ENCODE results near the gene MYH6.

MYH6 gene

DNA sequence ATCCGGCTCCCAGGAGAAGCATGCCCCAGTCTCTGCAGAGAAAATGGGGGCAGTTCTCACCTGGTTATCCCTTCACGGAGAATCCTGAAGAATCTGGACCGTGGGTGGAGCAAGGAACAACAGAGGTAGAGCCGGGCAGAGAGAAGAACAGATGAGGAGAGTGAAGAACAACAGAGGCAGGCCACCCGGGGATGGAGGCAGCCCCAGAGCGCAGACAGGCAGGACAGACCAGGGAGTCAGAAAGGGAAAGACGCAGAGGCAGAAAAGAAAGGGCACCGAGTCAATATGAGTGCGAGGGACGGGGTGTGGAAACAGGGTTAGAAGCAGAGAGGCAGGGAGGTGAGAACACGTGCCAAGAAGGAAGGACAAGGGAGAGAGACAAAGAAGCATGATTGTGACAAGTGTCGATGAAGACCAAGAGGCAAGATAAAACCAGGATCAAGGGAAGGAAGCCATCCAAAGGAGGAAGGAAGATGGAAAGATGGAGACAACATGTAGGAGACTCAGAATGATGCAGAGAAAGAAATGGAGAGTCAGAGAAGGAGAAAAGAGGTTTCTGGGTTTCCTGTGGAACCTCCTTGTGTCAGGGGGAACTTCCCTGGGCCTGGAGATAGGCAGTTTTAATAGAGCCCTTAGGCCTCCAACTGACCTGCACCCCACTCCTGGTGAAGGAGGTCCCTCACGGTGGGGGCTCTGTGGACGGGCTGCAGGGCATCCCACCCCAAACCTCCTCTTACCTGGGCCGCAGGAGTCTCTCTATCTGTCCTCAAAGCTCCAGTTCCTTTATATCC, at the start of gene MYH6:
Gene MYH6 (minus strand): TSS at position 758 of the 791 bp plus-strand sequence. CDS start 1,050 bp downstream, outside the sequence.
- DNase-seq = no peak

DNA sequence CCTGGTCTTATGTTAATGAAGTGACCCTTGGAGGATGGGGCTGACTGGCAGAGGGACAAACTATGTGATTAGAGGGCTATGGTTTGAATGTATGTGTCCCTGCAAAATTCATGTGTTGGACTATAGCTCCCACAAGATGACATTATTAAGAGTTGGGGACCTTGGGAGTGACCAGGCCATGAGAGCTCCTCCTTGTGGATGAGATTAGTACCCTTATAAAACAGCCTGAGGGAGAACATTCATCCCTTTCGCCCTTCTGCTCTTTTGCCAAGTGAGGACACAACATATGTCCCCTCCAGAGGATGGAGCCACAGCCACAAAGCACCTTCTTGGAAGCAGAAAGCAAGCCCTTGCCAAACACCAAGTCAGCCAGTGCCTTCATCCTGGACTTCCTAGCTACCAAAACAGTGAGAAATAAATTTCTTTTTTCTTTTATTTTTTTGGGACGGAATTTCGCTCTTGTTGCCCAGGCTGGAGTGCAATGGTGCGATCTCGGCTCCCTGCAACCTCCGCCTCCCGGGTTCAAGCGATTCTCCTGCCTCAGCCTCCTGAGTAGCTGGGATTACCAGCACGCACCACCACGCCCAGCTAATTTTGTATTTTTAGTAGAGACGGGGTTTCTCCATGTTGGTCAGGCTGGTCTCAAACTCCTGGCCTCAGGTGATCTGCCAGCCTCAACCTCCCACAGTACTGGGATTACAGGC, 49.0 kb upstream of the MYH6 start:
- peak; percentile 3 for DNase-seq

DNA sequence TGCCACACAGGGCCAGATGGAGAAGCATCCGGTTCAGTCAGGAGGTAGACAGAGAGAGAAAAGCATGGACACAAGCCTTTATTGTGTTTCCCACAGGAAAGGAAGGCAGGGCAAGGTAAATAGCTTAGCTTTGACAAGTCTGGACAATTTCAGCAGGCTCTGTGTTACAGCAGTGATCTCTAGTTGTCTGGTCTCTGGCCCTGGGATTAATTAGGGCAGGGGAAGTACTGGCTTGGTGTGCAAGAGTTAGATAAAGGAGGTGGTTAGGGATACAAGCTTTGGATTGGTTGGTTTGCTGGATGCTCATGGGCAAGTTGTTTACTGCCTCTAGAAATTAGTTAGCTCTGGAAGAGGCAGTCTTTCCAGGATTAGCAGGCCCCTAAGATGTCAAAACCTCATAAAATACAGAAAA, 46.4 kb upstream of the MYH6 start:
- DNase-seq = peak; percentile 54

DNA sequence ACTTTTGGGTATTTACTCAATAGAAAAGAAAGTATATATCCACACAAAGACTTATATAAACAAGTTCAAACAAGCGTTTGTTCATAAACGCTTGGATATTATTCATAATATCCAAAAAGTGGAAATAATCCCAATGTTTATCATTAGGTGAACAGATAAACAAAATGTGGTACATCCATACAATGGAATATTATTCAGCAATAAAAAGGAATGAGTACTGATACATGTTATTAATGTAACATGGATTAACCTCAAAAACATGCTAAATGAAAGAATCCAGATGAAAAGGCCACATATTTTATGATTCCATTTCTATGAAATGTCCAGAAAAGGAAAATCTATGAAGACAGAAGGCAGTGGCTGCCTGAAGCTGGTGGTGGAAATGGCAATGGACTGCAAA, 44.2 kb upstream of the MYH6 start:
- no peak for DNase-seq

DNA sequence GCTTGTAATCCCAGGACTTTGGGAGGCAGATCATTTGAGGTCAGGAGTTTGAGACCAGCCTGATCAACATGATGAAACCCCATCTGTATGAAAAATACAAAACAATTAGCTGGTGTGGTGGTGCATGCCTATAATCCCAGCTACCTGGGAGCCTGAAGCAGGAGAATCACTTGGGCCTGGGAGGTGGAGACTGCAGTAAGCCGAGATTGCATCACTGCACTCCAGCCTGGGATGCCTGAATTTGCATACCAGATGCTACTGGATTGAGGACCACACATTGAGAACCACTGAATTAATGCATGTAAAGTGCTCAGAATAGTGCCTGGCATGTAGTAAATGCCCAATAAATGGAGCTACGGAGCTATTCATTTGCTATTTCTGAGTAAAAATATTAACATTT, 42.3 kb upstream of the MYH6 start:
- no peak for DNase-seq

DNA sequence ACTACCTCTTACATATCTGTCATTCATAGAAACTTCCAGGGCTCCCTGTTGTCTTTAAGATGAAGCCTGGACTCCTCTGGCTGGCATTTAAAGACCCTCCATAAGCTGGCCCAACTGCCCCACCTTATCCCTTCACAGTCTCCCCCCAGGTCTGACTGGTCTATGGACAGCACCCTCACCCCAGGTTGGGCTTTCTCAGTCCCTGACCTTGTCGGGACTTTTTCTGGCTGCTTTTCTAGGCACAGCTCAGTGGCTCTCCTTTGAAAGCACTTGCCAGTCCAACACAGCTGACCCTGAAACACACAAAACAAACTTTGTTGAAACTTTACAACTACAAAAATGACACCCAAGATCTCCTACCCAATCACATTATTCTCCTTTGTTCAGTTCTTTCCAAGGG, 41.2 kb upstream of the MYH6 start:
- no peak for DNase-seq

DNA sequence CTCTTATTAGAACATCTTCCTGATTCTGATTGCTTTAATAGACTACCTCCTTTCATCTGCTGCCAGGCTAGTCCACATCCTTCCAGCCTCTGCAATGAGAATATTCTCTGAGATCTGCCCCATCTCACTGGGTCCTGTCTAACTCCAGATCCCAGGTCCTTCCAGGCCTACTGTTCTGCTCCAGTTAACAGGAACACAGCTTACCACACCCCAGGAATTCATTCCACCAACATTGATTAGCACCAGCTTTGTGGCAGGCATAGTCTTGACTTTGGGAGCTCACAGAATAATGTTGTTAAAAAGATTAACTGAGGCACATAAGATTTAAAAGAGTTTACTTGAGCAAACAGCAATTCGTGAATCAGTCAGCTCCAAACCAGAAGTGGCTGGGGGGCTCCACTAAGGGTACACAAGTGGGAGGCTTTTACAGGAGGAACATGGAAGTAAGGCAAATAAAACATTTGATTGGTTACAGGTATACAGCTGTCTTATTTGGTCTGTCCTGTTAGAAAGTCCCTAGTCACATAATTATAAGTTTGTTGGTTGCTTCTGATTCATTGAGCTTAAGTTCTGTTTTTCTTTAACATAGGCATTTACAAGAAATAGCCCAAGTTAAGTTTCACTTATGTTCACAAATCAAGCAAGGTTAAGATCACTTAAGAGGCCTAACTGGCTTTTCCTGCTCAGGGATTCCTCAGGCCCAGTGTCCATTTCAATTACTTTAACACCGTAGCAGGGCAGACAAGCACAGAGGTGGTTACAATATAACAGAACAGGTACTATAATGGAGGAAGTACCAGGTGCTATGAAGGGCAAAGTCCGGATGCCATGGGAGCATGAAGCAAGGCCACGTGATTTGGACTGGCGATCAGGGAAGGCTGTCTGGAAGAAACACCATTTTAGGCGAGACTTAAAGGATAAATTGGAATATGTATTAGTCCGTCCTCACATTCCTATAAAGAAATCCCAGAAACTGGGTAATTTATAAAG, 39.6 kb upstream of the MYH6 start:
- no peak for DNase-seq

DNA sequence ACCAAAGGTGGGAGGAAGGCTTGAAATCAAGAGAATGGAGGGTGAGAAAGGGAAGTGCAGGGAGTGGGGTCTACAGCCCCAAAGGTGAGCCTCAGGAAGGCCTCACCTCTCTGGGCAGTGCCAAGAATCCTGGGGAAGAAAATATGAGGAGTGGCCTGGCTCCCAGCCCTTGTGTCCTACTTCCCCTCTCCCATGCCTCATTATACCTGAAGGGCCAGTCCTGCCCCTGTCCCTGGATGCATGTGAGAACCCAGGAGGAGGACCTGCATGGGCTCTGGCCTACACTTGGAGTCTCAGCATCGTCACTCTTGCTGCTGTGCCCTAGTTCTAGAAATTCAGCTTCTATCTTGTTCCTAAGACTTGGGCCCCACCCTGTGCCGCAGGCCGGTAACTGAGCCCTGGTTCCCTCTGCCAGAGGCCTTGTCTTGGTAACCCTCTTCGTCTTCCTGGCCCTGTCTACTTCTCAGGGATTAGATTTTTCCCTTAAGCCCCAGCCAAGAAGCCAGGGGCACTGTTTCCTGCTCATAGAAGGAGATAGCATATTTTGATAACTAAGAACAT, 38.3 kb upstream of the MYH6 start:
- no peak for DNase-seq

DNA sequence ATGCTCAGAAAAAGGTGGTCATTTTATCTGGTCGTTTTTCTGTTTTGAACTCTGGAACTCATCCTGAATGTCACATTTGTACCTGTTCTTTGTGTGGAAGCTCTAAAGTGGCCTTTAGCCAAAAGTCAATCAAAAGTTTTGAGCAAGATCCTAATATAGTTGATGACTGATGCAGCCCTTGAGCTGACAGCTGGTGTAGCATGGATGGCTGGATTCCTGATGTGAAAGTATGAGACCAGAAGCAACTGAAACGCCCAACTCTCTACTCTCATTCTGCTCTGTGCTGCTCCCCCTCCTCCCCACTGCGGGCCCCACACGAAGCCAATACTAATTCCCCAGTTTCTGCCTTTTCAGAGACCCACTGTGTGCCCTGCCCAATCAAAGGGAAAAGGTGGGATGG, 37.7 kb upstream of the MYH6 start:
- peak; percentile 84 for DNase-seq

DNA sequence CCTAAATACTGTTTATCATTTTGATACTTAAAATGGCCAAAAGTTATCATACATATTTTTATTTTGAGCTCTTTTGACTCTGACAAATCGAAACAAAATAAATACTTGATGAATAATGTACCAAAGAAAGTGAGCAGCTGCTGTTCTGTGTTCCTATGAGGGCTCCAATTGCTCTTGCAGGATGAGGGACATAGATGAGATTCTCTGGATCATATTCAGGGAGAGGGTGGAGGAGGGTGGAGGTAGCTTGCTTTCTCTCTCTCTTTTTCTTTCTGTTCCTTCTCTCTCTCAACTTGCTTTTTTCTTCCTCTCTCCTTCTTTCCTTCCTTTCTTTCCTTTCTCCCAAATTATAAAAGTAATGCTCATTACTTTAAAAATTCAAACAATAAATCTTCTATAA, 36.2 kb upstream of the MYH6 start:
- peak; percentile 6 for DNase-seq

DNA sequence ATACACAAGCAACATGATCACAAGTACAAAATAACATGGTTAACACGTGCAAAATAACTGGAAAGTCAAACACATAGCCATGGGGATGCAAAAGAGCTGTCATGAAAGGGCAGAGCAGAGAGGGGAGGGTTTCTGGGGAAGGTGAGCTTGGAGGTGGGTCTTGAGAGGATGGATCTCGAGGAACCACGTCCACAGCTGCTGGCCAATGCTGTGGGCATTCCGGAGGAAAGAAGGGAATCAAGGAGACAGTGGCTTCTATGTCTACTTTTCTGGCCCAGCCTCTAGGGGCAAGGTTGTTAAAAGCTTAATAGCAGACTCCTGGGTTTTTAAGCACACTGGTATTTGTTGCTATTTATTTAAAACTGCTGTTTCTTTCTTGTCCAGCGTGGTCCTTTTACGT, 35.8 kb upstream of the MYH6 start:
- no peak for DNase-seq

DNA sequence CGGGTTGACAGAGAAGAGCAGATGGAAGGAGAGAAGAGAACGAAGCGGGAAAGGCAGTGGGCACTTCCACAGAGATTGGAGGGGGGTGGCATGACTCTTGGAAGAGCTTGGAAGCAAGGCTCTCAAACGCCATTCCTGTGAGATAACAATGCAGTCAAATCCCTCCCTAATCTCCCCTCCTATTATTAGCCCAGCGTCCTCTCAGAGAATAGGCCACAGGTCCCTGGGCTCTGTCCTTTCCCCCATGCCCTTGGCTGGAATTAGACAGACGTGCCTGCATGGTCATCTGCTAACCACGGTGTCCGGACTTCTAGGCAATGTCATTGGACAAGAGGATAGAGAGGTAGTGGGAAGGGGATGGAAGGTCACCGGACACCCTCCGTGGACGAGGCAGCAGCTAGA, 35.3 kb upstream of the MYH6 start:
- no peak for DNase-seq

DNA sequence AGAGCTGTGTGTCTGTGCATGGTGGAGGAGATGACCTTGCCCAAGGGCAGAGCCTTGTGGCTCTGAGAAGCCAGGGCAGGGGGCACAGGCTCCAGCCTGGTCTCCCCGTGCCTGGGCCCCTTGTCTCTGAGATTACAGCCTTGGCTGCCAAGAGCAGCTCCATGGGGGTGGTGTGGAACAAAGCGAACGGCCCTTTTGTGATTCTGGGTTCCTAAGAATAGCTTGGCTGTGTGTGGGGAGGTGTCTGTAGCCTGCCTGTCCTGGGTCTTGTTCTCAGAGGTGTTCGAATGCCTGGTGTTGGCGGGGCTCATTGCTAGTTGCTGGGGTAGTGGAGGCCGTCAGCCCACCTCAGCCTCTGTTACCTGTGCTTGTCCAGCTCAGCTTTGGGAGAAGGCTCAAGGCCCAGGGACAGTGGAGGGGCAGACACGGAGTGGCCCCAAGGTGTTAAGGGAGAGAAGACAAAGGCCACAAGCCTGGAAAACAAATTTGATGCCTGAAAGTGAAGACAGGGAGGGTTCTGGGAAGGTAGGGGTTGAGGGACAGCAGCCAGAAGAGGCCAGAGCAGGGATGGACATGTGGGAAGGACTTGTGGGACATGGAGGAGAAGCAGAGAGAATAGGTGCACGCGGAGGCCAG, 34.8 kb upstream of the MYH6 start:
- DNase-seq = no peak

DNA sequence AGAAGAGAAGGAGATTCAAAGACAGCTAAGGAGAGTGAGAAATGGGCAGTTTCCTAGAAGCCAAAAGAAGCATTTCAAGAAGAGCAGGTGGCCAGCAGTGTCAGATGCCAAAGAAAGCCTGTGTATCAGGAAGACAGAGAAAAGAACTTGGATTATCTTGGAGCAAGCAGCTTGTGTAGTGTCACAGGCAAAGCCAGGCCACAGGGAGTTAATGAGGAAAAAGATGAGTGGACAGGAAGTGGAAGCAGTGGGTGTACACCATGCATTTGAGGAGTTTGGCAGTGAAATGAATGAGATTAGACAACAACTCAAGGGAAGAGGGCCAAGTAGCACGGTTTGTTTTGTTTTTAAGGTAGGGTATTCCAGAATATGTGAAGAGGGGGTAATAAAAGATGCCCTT, 33.0 kb upstream of the MYH6 start:
- no peak for DNase-seq

DNA sequence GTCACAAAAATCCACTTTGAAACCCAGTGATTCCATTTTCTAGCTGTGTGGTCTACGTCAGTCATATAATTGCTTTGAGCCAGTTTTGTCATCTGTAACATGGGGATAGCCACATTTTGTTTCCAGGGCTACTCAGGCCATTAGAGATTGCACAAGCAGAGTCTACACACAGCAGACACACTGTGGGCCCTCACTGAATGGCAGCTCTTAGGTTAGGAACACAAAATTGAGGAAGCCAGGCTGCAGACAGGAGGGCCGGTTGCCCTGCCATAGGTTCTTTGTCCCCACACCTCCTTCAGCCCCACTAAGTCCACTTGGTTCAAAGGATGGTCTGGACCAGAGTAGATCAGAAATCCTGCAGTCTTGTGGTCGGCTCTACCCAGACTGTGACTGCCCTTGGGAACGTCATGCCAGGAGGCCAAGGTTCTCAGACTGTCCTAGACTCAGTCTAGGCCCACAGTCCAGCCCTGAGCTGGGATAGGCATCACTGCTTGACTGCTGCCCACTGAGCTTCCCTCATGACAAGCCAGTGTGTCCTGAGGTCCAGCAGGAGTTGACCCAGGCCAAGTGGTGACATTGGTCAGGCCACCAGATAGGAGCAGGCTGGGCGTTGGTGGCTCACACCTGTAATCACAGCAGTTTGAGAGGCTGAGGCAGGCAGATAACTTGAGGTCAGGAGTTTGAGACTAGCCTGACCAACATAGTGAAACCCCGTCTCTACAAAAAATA, 31.2 kb upstream of the MYH6 start:
- no peak for DNase-seq

DNA sequence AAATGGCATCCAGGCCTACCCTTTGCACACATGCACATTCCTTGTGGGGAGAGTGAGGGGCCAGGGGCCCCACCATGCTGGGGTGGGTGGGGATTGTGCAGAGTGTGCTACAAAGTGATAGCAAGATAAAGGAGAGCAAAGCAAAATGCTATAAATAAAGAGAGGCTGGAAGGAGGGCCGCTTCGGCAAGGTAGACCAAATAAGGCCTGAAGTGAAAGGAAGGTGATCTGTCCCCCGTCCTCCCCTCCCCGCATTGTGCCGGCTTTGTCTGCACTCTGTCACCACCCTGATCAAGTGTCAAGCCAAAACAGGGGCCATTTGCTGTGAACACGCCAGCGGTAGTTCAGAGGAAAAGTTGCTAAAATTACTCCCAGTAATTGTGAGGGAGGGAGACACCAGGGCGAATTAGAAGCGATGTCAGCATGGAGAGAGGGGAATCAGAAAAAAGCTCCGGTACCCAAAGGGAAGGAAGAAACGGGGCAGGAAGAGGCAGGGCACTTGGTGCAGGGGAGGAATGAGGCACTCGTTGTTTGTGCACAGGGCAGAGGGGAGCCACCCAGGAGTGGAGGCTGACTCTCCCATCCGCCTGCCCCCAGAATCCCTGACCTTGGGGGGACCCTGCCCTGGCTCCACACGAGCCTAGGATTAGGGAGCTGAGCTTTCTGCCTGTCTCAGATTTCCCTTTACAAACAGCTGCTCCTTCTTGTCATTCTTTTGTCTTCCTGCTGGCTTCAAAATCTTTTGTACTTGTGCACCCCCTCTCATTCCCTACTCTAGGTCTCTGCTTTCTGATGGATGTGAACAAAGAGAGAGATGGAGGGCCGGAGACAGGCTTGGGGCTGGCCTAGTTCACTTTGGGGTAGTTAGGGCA, 30.3 kb upstream of the MYH6 start:
- DNase-seq = no peak

DNA sequence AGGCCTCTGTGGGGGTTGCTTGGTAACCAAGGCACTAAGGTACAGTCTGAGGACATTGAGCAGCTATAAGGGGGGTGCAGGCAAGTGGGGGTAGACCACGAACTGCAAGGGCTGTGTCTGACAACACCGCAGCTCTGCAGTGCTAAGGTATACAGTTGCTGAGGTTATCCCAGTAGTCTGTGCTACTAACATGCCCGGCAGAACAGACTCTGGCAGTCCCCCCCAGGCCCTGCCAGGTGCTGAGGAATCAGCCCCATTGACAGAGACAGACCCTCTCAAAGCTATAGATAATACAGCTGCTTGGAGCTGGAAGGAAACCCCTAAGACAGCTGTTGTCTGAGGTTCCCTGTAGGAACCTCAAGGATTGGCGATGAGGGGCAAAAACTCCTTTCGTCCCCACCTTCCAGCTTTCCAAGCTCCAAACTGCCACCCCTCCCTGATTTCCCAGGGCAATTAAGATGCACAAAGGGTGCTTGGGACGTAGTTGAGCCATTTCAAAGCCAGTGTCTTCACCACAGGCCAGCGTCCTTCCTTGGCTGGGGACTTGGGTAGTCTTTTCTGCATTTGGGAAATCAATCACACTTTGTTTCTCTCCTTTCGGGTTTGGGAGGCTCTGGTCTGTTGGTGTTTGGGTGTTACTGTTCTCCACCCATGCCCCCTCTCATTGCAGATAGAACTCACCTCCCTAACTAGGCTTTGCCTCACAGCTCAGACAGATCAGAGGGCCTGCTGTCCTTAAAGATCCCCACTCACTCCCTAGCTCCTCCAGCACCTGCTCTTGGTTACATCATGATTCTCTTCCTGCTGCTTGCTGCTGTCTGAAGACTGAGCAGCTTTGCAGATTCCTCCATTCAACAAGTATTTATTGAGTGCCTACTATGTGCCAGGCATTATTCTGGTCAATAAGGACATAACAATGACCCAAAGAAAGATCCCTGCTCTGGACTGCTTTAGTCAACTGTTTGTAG, 29.3 kb upstream of the MYH6 start:
- no peak for DNase-seq

DNA sequence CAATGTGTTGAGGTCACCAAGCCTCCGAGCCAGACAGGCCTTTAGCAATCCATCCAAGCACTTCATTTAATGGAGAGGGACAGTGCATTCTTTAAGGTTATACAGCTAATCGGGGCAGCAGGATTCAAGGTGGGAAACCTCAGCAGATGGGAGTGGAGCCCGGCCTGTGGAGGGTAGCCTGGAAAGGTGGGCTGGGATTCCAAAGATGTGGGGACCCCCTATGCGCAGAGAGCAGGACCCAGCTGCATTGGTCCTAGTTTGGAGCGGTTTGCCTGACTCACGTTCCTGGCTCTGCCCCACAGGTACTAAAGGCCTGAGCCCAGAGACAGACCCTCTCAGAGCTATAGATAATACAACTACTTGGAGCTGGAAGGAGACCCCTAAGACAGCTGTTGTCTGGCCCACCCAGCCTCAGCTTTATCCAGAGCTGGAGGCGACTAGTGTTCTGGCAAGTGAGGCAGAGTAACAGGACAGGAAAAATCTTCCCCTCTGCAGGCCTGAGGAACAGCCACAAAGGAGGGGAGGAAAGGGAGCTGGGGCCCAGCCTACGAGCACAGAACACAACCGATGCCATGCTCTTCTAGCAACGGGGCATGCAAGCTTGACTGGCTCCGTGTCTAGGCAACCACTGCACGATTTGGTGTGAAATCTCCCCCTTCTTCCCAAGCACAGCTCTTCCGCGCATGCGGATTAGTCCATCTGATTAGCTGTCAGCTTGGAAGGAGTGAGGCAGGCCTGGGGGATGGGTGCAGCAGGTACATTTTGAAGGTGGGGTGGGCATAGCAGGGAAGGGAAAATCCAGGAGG, 28.5 kb upstream of the MYH6 start:
- peak; percentile 38 for DNase-seq
